ENCODE results near the gene MRPS15.

DNA sequence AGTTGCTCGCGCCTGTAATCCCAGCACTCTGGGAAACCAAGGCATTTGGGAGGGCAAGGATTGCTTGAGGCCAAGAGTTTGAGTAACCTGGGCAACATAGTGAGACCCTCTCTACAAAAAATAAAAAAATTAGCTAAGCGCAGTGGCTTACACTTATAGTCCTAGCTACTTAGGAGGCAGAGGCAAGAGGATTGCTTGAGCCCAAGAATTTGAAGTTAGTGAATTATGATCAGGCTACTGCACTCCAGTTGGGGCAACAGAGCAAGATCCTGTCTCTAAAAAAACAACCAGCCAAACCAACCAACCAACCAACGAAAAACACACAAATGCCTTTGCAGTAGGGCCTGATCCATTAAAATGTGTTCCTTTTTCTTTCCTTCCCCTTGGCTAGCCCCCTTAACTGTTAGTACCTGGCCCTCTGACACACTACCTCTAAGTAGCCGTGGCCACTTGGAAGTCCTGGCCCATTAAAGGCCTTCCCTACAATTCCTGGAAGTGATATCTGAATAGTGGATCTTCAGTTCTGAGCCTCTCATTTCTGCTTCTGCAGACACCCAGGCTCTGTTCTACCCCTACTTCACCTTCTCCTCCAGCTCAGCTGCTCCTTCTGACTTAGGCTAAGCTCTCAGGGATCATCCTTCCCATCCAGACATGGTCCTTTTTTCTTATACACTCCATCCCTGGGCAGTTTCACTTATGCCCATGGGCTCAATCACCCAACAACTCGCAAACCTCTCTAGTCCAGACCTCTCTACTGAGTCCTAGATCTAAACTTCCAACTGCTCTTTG, 10.4 kb downstream of the MRPS15 start:
- TF ChIP-seq, protein P1, sequence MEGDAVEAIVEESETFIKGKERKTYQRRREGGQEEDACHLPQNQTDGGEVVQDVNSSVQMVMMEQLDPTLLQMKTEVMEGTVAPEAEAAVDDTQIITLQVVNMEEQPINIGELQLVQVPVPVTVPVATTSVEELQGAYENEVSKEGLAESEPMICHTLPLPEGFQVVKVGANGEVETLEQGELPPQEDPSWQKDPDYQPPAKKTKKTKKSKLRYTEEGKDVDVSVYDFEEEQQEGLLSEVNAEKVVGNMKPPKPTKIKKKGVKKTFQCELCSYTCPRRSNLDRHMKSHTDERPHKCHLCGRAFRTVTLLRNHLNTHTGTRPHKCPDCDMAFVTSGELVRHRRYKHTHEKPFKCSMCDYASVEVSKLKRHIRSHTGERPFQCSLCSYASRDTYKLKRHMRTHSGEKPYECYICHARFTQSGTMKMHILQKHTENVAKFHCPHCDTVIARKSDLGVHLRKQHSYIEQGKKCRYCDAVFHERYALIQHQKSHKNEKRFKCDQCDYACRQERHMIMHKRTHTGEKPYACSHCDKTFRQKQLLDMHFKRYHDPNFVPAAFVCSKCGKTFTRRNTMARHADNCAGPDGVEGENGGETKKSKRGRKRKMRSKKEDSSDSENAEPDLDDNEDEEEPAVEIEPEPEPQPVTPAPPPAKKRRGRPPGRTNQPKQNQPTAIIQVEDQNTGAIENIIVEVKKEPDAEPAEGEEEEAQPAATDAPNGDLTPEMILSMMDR (IDR thresholded peaks at IDR 0.05): no peak
- TF ChIP-seq EP300 (IDR thresholded peaks at IDR 0.05): no peak
